Germinal center (tissue), 1 donor: Measurements from ENCODE around the gene TBC1D2B.

ENCODE experiments used
- DNase-seq: peaks from one replicate; pipeline ENCODE4 v3.0.0; 2012; ENCODE audit warnings: mixed read lengths, low spot score

TBC1D2B gene

GRCh38 chr15:78072080-78072892, 5.2 kb downstream of the TBC1D2B start:
- no peak for DNase-seq

GRCh38 chr15:78071383-78071782, 6.1 kb downstream of the TBC1D2B start:
- no peak for DNase-seq

GRCh38 chr15:78070049-78070700, 7.3 kb downstream of the TBC1D2B start:
- DNase-seq = no peak

DNA sequence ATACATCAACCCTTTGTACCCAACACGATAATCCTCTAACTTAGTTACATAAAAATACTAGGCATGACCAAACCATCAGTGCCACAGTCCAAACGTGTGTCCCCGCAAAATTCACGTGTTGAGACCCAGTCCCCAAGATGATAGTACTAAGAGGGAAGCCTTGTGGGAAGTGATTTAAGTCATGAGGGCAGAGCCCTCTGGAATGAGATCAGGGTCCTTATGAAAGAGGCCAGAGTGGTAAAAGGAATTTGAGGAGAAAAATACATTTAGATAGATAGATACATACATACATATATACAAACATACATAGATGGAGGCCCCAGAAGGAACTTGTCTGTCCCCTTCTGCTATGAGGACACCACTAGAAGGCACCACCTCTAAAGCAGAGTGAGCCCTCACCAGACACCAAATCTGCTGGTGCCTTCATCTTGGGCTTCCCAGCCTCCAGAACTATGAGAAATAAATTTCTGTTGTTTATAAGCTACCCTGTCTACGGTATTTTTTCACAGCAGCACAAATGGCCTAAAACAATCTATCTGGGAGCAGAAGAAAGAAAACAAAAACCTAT, 8.0 kb downstream of the TBC1D2B start:
- no peak for DNase-seq

DNA sequence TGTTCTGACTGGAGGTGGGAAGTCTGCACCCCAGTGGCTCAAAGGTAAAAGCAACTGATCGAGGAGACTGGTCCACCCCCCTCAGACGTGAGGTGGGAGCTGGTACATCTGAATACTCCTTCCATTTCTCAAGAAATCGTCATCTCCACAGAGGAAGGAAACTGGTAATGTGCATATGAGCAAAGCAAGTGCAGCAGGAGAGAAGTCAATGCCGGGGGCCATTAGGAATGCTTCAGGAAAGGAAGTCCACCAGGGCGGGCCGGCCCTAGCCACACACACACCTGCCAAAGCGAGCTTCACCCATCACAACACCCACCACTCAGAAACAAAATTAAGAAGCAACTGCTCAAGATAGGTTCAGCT, 8.5 kb downstream of the TBC1D2B start:
- no peak for DNase-seq

DNA sequence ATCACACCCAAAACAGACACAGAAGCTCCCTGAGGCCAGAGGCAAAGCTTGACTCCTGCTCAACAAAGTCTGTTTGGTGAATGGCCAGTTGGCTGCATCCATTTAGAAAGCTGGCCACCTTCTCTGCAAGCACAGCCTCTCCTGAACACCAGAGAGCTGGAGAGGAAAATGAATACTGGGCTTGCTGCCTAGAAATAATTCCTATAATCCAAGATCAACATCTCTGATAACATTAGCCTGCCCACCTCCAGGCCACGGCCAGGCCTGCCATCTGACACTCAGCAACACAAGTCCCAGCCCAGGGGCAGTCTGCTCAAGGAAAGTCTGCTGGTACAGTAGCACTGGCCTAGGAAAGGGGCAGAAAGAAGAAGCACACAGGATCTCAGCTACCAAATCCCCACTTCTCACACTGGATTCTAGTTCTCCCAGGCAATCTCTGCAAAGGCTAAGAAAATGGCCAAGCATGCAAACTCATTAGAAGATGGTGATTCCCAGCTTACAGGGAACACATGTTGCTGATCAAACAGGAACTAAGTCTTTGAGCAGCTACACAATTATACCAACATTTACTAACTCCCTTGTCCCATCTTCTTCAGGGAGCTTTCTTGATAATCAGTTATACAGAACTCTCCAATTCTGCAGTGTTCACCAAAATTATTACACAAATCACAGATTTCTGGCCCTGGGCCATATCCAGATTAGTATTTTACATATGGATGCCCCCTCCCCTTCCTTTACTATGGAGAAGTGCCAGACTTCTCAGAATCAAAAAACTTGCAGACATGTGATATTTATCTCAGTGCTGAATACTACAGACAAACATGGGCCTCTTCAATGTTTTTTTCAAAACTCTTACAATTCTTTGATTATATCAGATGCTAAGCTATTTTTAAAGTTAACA, 9.9 kb downstream of the TBC1D2B start:
- no peak for DNase-seq

- peak; percentile 53 for DNase-seq
Observed at GRCh38 chr15:78065973-78066946, 11.3 kb downstream of the TBC1D2B start.

GRCh38 chr15:78065284-78065872, 12.1 kb downstream of the TBC1D2B start:
- DNase-seq = no peak

DNA sequence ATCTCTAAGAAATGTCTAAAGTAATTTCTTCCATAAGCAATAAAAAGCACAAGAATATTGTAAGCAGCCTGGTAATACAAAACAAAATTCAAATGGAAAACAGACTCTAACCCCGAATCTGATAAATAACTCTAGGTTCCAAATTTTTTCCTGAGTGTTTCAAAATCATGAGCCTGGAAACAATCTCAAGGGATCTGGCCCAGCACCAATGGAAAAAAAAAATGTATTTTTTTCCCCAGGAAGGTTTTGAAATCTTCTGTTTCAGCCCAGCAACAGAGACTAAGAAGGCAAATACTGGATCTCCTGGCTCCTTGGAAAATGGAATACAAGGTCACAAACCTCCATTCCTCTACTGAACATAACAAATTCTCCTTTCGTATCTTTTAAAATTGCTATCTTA, 13.0 kb downstream of the TBC1D2B start:
- no peak for DNase-seq

DNA sequence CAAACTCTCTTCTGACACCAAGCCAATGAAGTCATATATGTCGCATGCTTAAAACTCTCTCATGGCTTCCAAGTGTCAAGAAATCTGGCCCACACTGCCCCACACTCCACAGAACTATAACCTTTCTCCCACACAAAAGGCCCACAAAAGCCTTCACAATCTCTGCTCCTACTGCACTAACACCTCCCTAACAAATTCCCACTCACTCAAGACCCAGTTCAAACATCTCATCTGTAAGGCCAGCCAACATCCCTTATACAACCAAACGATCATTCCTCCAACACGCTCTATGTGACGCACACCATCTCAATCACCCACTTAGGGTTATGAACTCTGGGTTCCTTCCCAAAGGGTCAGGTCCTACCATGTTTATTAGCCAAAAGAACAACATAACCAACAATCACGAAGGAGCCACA, 13.5 kb downstream of the TBC1D2B start:
- DNase-seq = no peak

- DNase-seq = no peak
Observed at GRCh38 chr15:78063217-78063616, 14.3 kb downstream of the TBC1D2B start.

GRCh38 chr15:78061963-78062427, 15.5 kb downstream of the TBC1D2B start:
- no peak for DNase-seq

GRCh38 chr15:78060232-78060631, 17.3 kb downstream of the TBC1D2B start:
- DNase-seq = no peak

DNA sequence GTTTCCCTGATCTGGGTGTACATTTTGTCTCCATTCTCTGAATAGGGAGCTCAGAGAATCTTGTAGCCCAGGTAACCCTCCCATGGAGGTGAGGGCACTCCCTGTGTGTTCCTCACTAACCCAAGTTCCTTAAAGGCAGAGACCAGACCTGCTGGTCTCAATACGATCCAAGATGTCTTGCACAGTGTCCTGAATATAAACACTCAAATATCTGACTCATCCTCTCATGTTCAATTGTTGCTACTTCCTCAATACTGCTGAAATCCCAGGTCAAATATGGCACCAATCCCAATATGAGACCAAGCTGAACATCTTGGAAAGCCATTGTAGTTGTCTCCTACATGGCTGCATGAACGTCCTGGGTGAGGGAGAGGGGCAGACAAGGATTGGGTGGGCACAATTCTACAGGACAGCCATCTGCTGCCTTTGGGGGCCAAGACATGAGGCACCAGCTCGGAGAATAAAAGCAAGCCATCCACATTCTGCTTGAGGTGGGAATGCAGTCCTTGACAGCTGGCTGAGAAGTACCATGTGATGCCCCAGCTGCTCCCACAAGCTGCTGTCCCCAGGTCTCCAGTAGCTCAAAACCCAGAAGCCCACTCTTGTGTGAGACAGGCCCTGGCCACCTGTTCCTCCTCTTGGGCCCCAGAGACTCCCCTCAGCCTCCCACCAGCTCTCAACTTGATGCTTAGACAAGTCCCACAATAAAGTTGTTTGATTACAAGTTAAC, 18.2 kb downstream of the TBC1D2B start:
- DNase-seq = no peak

DNA sequence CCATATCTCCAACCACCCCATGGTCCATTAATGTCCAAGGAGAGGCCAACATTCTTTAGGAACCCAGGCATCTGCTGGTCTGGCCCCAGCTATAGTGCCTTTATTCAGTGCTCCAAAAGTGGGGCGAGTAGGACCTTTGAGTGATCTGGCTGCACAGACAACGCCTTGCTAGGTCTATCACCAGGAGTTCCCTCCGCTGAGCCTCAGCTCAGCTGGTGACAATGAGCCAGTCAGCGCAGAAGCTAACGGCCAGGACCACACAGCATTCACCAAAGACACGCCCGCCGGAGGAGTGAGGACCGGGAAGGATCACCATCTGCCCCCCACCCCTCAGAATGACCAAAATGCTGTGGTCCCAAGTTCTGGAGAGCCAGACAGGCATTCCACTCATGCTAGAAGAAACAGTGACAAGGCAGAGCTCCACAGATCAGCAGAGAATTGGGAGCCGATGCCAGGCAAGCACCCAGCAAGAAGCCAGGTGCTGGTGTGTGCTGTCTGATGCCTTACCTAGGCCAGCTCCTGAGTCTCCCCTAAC, 19.0 kb downstream of the TBC1D2B start:
- no peak for DNase-seq

- no peak for DNase-seq
Observed at GRCh38 chr15:78057803-78058202, 19.7 kb downstream of the TBC1D2B start.

DNA sequence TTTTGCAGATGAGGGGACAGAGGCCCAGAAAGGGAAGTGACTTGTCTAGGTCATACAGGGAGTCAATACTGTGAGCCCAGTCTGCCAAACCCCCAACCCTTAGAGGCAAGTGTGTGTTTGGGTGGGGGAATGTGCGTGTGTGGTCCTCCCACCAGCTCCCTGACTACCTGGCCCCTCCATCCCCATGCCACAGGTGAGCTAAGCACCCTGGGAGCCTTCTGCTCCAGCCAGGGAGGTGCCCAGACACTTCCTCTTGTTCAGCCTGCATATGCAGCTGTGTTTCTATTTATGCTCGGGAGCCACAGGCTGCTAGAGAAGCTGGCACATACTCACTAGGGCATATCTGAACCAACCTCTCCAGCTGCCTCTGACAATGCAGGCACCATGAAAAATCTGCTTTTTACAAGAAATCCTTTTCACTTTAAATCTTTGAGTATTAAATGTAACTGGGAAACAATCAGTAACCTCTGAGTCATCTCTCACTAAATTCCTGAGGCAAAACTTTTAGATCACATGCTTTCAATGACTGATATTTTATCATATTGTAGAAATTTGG, 20.7 kb downstream of the TBC1D2B start:
- DNase-seq = peak; percentile 79

DNA sequence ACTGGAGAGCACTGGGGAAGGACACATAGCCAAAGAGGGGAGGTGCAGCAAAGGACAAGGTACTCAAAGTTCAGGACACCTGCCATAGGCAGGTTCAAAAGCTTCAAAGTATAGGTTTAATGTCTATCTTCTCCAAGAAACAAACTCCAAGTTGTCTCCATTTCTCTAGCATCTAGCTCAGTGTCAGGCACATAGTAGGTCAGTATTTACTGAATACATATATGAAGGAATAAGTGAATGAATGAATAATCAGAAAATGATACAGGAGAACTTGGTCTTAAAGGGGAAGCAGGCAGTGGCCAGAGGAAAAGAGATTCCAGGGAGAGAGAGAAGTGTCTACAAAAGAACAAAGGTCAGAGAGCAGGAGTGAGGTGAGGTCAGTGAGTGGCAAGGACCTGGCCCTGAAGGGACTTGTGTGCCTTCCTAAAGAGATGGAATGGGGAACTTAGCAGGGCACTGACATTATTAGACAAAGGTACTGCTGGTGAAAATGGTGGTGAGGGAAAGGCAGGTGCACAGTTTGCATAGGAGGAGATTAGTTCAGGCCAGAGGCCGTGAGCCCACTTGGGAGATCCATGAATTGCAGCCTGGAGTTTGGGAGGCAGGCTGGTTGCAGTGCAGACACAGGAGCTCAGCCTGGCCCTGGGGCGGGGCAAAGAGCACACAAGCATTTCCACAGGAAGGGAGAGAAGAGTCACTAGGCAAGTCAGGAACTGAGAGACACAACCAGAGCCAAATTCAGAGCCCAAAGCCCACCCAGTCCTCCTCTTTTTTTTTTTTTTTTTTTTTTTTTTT, 21.4 kb downstream of the TBC1D2B start:
- peak; percentile 30 for DNase-seq
